Muscle layer of duodenum (tissue), 2 donors: ENCODE data around the gene EOLA2.
"Not testable (repeated sequence)": the region's sequence is repeated elsewhere in the genome, so short reads cannot be mapped to it uniquely, and the experiment has no call there.

Experiments used
- H3K27ac ChIP-seq: one replicate; pipeline ENCODE4 v1.7.0; 2013; ENCODE audit warnings: mild to moderate bottlenecking, low read length
- H3K27me3 ChIP-seq: one replicate; pipeline ENCODE4 v1.7.0; 2013; ENCODE audit warnings: low read depth, mild to moderate bottlenecking, control low read depth, low read length
- H3K36me3 ChIP-seq, 2 donors: one replicate each; pipeline ENCODE4 v1.7.0; 2013; ENCODE audit warnings: low read length in 2 of 2, control low read depth in 1 of 2, mild to moderate bottlenecking in 1 of 2; ENCODE audit not compliant: insufficient read depth in 2 of 2, control insufficient read depth in 1 of 2
- H3K4me1 ChIP-seq, 2 donors: one replicate each; pipeline ENCODE4 v1.7.0; 2013; ENCODE audit warnings: low read length in 2 of 2, mild to moderate bottlenecking in 2 of 2, control low read depth in 1 of 2, moderate library complexity in 1 of 2; ENCODE audit not compliant: insufficient read depth in 2 of 2, control insufficient read depth in 1 of 2
- H3K4me3 ChIP-seq, 2 donors: one replicate each; pipeline ENCODE4 v1.7.0; 2013; ENCODE audit warnings: low read length in 2 of 2, low read depth in 1 of 2, mild to moderate bottlenecking in 1 of 2
- H3K9me3 ChIP-seq, 2 donors: one replicate each; pipeline ENCODE4 v1.7.0; 2013; ENCODE audit warnings: low read length in 2 of 2, control low read depth in 1 of 2, mild to moderate bottlenecking in 1 of 2; ENCODE audit not compliant: control insufficient read depth in 1 of 2
- donor health status: healthy.

EOLA2 gene

DNA sequence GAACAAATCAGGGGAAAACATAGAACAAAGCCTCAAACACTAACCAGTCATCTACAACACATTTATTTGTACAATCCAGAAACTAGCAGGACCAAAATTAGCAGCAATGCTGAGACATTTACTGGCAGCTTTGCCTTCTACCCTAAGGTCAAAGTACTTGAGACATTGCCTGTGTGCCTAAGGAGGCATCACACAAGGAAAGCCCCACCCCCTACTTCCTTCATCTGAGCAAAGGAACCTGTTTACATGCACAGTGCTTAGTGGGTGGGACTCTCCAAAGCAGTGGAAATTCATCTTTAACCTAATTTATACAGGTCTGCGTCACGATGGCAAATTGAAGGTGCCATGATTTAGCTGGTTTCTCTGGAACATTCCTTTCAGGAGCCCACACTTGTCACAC, 6.1 kb downstream of the EOLA2 start:
- H3K27ac ChIP-seq, H3K4me3 ChIP-seq, H3K27me3 ChIP-seq, H3K36me3 ChIP-seq, H3K9me3 ChIP-seq, H3K4me1 ChIP-seq: not testable (repeated sequence)

DNA sequence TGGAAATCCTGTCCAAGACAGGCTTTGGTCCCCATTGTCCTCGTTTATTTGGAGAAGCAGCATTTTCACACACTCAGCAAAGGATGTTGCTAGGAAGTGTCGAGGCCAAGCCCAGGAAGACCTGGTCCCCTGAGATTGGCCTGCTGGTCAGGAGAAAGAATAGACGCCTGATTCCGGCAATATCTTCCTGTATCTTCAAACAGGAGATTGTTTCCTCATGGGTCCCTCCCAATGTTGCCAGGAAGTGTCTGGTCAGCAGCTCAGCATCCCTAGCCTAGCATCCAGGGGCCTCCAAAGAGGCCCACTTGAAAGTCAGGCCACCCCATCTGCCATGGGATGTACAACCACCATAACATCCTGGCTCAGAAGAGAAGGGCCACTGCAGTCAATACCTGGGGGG, 6.9 kb downstream of the EOLA2 start:
- not testable (repeated sequence) for H3K36me3 ChIP-seq, H3K27me3 ChIP-seq, H3K27ac ChIP-seq, H3K4me3 ChIP-seq, H3K4me1 ChIP-seq, H3K9me3 ChIP-seq

DNA sequence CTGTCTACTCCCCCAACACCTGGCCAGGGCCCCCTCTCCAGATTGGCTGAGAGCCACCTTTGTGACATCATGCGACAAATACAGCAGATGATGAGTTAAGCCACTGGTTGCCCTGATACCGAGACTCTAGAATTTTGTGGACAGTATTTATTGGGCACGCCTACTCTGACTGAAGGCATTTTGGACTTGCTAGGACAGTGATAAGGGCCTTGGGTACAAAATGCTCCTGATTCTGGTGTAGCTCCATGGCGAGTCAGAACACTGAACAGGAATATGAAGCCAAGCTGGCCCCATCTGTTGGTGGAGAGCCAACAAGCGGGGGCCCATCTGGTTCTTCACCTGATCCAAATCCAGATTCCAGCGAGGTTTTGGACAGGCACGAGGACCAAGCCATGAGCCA, 8.9 kb downstream of the EOLA2 start, which contains the start of gene HSFX4:
HSFX4 (plus strand) TSS at position 174 of the 400 bp plus-strand sequence; CDS start at position 246, 72 bp downstream.
- H3K9me3 ChIP-seq, H3K27ac ChIP-seq, H3K4me3 ChIP-seq, H3K4me1 ChIP-seq, H3K27me3 ChIP-seq, H3K36me3 ChIP-seq: not testable (repeated sequence)

DNA sequence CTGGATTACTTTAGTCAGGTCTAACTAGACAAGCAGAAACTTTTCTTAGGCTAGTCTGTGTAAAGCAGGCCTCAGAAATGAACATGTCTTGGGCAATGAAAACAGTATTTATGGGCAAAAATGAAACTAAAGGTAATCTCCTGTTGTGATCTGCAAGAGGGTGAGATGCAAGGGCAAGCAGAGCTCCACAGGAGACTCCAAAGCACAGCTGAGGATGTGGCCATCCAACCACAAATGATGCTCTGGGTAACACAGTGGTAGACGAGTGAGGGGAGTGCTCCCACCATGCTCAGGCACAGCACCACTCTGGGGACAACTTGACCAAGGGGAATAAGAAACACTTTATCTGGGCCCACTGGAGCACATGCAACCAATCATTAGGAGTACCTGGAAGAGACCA, 9.7 kb downstream of the EOLA2 start:
- not testable (repeated sequence) for H3K27me3 ChIP-seq, H3K9me3 ChIP-seq, H3K4me1 ChIP-seq, H3K4me3 ChIP-seq, H3K27ac ChIP-seq, H3K36me3 ChIP-seq

DNA sequence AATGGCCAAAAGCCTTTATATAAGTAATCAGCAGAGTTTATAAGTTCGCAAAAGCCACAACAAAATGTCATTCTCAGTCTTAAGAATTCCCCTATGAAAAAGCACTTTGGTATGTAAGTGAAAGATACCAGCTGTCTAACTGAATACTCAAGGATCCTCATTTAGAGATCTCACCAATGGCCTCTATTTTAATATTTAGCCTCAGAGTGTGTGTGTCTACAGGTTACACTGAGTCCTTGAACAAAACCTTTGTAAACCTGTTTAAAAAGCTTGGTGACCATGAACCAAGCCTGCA, 10.4 kb downstream of the EOLA2 start:
- not testable (repeated sequence) for H3K36me3 ChIP-seq, H3K27me3 ChIP-seq, H3K27ac ChIP-seq, H3K4me3 ChIP-seq, H3K9me3 ChIP-seq, H3K4me1 ChIP-seq

DNA sequence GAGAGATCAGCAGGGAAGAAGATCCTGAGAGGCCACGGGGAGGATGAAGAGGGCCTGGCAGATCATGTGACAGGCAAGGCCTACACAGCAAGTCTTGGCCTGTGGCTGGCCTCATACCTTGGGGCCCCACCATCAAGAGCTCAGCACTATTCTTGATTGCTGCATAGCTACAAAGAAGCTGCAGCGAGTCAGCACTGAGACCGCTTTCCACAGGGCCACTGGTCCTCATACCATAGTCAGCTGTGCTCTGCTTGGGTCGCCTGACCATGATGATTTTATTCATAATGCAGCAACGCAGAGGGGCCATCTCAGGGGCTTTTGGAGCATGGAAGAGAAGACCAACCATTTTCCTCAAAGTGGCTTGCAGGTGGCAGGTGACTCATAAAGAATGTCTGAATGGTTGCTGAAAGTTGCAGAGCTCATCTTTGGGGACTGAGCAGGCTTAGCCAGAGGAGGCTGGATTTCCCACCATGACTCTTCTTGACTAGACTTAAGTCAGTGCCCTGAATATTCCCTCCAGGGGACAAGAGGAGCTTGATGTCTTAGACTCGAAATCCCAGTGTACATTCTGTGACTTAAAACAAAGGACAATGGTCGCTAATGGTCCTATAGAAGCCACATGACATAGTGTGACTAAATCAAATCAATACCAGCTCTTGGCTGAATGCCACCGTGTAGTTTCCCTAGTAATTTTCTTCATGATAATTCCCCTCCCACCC, 10.9 kb downstream of the EOLA2 start:
- not testable (repeated sequence) for H3K4me3 ChIP-seq, H3K9me3 ChIP-seq, H3K27me3 ChIP-seq, H3K36me3 ChIP-seq, H3K27ac ChIP-seq, H3K4me1 ChIP-seq

DNA sequence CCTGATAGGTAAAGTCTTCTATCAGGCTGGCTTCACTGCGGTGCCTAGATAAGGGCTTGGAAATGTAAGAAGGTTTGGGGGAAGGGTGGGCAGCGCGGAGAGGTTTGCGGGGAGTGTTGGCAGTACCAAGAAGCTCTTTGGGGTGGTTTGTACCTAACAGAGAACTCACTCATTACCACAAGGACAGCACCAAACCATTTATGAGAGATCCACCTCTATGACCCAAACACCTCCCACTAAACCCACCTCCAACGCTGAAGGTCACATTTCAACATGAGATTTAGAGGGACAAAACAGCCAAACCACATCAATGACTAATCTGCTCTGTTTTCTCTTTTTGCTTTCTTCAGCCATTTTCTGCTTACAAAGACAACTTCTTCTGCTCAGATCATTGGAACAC, 13.9 kb downstream of the EOLA2 start:
- not testable (repeated sequence) for H3K27me3 ChIP-seq, H3K4me3 ChIP-seq, H3K27ac ChIP-seq, H3K9me3 ChIP-seq, H3K4me1 ChIP-seq, H3K36me3 ChIP-seq

DNA sequence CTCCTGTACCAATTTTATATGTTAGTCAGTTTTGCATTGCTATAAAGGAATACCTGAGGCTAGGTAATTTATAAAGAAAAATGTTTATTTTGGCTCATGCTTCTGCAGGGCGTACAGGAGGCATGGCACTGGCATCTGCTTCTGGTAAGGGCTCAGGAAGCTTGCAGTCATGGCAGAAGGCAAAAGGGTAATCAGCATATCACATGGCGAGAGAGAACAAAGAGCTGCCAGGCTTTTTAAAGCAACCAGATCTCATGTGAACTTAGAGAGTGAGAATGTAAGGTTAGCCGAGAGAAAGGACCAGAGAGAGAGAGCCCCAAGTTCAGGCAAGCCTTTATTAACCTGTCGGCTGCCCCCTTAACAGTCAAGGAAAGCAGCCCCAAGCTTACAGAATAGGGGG, 14.5 kb downstream of the EOLA2 start:
- H3K4me3 ChIP-seq, H3K27me3 ChIP-seq, H3K36me3 ChIP-seq, H3K27ac ChIP-seq, H3K9me3 ChIP-seq, H3K4me1 ChIP-seq: not testable (repeated sequence)

DNA sequence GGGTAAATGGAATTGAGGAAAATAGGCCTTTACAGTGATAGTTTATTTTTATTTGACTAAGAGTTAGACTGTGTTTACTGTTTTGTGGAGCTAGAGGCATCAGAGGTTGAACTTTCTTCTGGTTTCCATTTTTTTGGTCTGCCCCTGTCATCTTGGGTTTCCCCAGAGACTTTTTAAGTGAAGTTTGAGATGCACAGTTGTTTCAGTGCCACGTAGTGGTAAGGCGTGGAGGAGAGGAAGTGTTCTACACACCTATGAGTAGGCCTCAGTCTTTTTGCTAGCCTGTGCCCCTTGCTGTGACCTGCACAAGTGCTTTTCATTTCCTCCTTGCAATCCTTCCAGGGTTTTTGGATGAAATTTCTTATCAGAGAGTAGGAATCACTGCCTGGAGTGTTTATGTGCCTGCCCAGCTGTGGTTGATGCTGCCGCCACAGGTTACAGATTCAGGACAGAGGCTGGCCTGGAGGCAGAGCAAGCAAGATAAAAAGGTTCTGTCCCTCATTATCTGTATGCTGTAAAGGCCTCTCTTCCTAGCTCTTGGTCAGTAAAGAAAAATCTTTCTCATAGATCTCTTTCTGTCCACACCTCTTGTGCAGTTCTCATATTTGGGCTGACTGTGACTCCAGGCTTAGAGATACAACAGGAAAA, 21.4 kb downstream of the EOLA2 start:
- H3K27ac ChIP-seq, result no peak overlapping the region

DNA sequence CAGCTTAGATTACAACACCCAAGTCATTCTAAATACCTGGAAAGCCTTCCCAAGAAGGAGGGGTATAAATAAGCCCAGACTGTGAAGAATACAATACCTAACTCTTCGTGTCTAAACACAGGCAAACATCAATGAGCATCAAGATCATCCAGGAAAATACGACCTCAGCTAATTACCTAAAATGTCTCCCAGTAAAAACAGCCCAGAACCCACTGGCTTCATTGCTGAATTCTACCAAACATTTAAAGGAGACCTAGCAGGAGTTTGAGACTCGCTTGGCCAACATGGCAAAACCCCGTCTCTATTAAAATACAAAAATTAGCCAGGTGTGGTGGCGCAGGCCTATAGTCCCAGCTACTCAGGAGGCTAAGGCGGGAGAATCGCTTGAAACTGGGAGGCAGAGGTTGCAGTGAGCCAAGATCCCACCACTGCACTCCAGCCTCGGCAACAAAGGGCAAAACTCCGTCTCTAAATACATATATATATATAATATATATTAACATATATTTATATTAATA, 28.1 kb downstream of the EOLA2 start:
- Histone ChIP-seq H3K4me1 (no peaks in the 10 kb centered on the region), H3K27ac (no peak overlapping the region), H3K36me3 (no peaks in the 10 kb centered on the region), H3K9me3 (no peaks in the 10 kb centered on the region), H3K27me3 (no peaks in the 10 kb centered on the region), H3K4me3 (no peak overlapping the region)

More for the DNA sequence above, 21.4 kb downstream of the EOLA2 start:
- Histone ChIP-seq H3K27me3 (no peaks in the 10 kb centered on the region), H3K9me3 (no peaks in the 10 kb centered on the region), H3K4me1 (no peaks in the 10 kb centered on the region), H3K4me3 (no peak overlapping the region), H3K36me3 (no peaks in the 10 kb centered on the region)

DNA sequence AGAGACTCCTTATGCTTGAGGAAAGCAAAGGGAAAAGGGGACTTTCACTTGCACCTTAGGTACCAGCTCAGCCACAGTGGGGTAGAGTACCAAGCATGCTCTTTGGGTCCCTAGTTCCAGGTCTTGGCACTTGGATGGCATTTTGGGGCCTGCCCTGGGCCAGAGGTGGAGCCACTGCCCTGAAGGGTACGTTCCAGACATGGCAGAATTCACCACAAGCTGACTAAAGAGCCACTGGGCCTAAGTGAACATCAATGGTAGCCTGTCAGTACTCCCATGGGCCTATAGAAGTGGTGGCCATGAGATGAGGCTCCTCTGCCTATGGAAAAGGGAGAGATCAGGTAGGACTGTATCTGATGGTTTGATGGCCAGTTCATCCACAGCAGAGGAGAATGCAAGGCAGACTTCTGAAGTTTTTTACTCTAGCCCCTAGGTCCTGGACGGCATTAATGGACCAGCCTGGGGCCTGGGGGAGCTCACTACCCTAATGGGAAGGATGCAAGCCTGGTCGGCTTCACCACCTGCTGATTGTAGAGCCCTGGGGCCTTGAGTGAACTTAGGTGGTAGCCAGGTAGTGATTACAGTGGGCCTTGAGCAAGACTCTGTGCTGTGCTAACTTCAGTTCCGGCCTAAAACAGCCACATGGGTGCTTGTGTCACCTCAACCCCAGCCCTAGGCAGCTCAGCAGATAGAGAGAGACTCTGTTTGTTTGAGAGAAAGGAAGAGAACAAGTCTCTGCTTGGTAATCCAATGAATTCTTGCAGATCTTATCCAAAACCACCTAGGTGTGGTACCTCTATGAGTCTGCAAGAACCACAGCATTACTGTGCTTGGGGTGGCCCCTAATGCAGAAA, 28.7 kb downstream of the EOLA2 start:
- Histone ChIP-seq H3K27ac (no peak overlapping the region), H3K4me1 (no peaks in the 10 kb centered on the region), H3K4me3 (no peak overlapping the region), H3K36me3 (no peaks in the 10 kb centered on the region), H3K9me3 (no peaks in the 10 kb centered on the region), H3K27me3 (no peaks in the 10 kb centered on the region)
